Tongue (tissue), 2 donors: ENCODE data around the gene CFAP74. TPM values are rescaled to one million over a fixed set of nuclear protein-coding genes. Genes with fewer than 3 reads are reported as not detected.
A peak's percentile ranks its signal among the peaks of the same experiment; 100 is the strongest.

ENCODE experiments used
- DNase-seq: peaks from one replicate; pipeline ENCODE4 v3.0.0-alpha.2; 2015
- total RNA-seq: library from RNA; depleted of rRNA; stranded (reverse); fragments of >200 nt; gene quantifications from one replicate; pipeline ENCODE4 v1.2.3, GENCODE V29; 2014

CFAP74 gene
- total RNA-seq, 1 donor from 2014 or later: 0.62 TPM

- no peak for DNase-seq
Observed at GRCh38 chr1:2039251-2039650, 35.7 kb upstream of the CFAP74 start.

GRCh38 chr1:2038229-2038628 lies 34.6 kb upstream of the CFAP74 start:
- DNase-seq: no peak

- no peak for DNase-seq
Observed at GRCh38 chr1:2037314-2037979, 33.9 kb upstream of the CFAP74 start.

- DNase-seq: no peak
Observed at GRCh38 chr1:2036287-2036686, 32.7 kb upstream of the CFAP74 start.

- no peak for DNase-seq
Observed at GRCh38 chr1:2033165-2033564, 29.6 kb upstream of the CFAP74 start.

- no peak for DNase-seq
Observed at GRCh38 chr1:2032737-2033136, 29.2 kb upstream of the CFAP74 start.

GRCh38 chr1:2031546-2032540 lies 28.3 kb upstream of the CFAP74 start:
- DNase-seq: no peak

- no peak for DNase-seq
Observed at GRCh38 chr1:2030076-2030871, 26.7 kb upstream of the CFAP74 start.

- DNase-seq: no peak
Observed at GRCh38 chr1:2029561-2029960, 26.0 kb upstream of the CFAP74 start.

- DNase-seq: no peak
Observed at GRCh38 chr1:2028870-2029560, 25.4 kb upstream of the CFAP74 start.

- DNase-seq: no peak
Observed at GRCh38 chr1:2027961-2028583, 24.5 kb upstream of the CFAP74 start.

GRCh38 chr1:2025491-2025981 lies 21.9 kb upstream of the CFAP74 start:
- peak; percentile 80 for DNase-seq

- DNase-seq: no peak
Observed at GRCh38 chr1:2024887-2025286, 21.3 kb upstream of the CFAP74 start.

- DNase-seq: no peak
Observed at GRCh38 chr1:2024451-2024850, 20.9 kb upstream of the CFAP74 start.

GRCh38 chr1:2023187-2023586 lies 19.6 kb upstream of the CFAP74 start:
- no peak for DNase-seq

- DNase-seq: no peak
Observed at GRCh38 chr1:2022063-2022770, 18.6 kb upstream of the CFAP74 start.

GRCh38 chr1:2021550-2021949 lies 18.0 kb upstream of the CFAP74 start:
- DNase-seq: no peak

- no peak for DNase-seq
Observed at GRCh38 chr1:2020310-2020655, 16.7 kb upstream of the CFAP74 start.

- DNase-seq: peak; percentile 52
Observed at GRCh38 chr1:2019571-2020309, 16.2 kb upstream of the CFAP74 start.

- peak; percentile 45 for DNase-seq
Observed at GRCh38 chr1:2019172-2019543, 15.6 kb upstream of the CFAP74 start, which contains the start of gene GABRD. Gene GABRD (plus strand): TSS chr1:2019345. CDS start chr1:2019424, 79 bp downstream.
